SU-DHL-6 (cell line): ENCODE measurements around the gene SPINDOC.

Source experiments
- CTCF ChIP-seq: fragments of 200-600 bp; sonication (generic); IDR thresholded peaks from one replicate; pipeline ENCODE4 v1.5.1; 2017; ENCODE audit warnings: antibody characterized with exemption, mild to moderate bottlenecking, low read length, moderate library complexity; ENCODE audit not compliant: insufficient read depth, poor library complexity, severe bottlenecking
- EZH2phosphoT487 ChIP-seq: fragments of 200-600 bp; sonication (generic), shearing (Covaris generic); conservative IDR thresholded peaks from 2 replicates; pipeline ENCODE4 v1.6.1; 2018; ENCODE audit warnings: mild to moderate bottlenecking, antibody characterized with exemption, low read length, moderate library complexity, mixed read lengths

DNA sequence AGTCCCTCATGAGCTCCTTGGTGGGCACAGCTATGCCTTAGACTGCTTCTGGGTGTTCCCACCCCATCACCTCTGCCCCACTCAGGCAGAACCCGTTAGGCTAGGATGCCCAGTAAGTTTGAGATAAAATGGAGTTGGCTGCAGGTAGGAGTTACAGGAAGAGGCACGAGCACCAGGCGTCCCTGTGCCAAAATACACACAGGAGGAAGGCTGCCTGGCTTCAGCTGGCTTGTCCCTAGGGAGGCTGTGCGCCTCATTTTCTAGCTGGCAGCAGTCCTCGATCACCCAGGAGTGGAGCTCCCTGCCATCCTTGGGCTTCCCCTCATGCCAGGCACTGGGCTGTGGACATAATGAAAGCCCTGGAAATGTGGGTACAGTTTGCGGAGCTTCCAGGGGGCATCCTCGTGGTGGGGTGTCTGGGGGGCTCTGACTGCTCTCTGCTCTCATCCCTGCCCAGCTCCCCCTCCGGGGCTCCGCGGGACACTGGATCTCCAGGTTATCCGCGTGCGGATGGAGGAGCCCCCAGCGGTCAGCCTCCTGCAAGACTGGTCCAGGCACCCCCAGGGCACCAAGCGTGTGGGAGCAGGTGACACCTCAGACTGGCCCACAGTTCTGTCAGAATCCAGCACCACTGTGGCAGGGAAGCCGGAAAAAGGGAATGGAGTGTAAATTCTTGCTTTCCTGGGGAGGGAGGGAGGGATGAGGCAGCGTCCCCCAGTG lies 13.4 kb downstream of the SPINDOC start:
- TF ChIP-seq CTCF (no peak), EZH2phosphoT487 (no peak)
